RPMI7951 (cell line): ENCODE measurements around the gene PROP1. TPM values are rescaled to one million over a fixed set of nuclear protein-coding genes. Genes with fewer than 3 reads are reported as not detected.
"Not testable (repeated sequence)": the region's sequence is repeated elsewhere in the genome, so short reads cannot be mapped to it uniquely, and the experiment has no call there.

Source experiments
- DNase-seq: peaks from one replicate; pipeline ENCODE4 v3.0.0-alpha.2; 2012; ENCODE audit warnings: low read depth
- total RNA-seq: library from RNA; depleted of rRNA; stranded (reverse); fragments of >200 nt; shearing (Covaris generic); gene quantifications from 2 replicates; pipeline ENCODE4 v1.2.3, GENCODE V29; 2014; rRNA removed

Gene PROP1
- total RNA-seq, 1 experiment from 2014 or later, result not detected

- DNase-seq, result not testable (repeated sequence)
Observed at GRCh38 chr5:177945145-177945544, 50.9 kb downstream of the PROP1 start.

GRCh38 chr5:177943805-177944736, 52.0 kb downstream of the PROP1 start:
- DNase-seq, result not testable (repeated sequence)

- DNase-seq, result not testable (repeated sequence)
Observed at GRCh38 chr5:177942896-177943295, 53.1 kb downstream of the PROP1 start.

Other genes with a start within 250 kb of the PROP1 start
- not detected in 2 replicates for gene FAM153A, start 213.3 kb downstream of the PROP1 start, total RNA-seq
- gene N4BP3, start 117.3 kb upstream of the PROP1 start, total RNA-seq, result 0.12 and 0.29 TPM in 2 replicates
- gene RMND5B, start 134.8 kb upstream of the PROP1 start, total RNA-seq, result 13.3 and 14.8 TPM in 2 replicates
- 212 and 267 TPM in 2 replicates for gene NHP2, start 157.6 kb upstream of the PROP1 start, total RNA-seq
- gene GMCL2, start 191.1 kb upstream of the PROP1 start, total RNA-seq, result not detected in 2 replicates
- 56.8 and 57.6 TPM in 2 replicates for gene HNRNPAB, start 208.3 kb upstream of the PROP1 start, total RNA-seq
- gene PHYKPL, start 236.6 kb upstream of the PROP1 start, total RNA-seq, result 6.5 and 7.6 TPM in 2 replicates